OCI-LY7 (cell line): Measurements from ENCODE around the gene TBXA2R.

Experiments used
- CTCF ChIP-seq: fragments of 200-600 bp; sonication (generic); conservative IDR thresholded peaks from 2 replicates; pipeline ENCODE4 v1.5.1; 2014; ENCODE audit warnings: mild to moderate bottlenecking, antibody characterized with exemption, low read length, moderate library complexity, mixed read lengths
- EZH2phosphoT487 ChIP-seq: fragments of 200-600 bp; sonication (generic); IDR thresholded peaks from 2 replicates; pipeline ENCODE4 v1.6.1; 2018; ENCODE audit warnings: low read depth, borderline replicate concordance, mild to moderate bottlenecking, mixed run types, antibody characterized with exemption, low read length, moderate library complexity, mixed read lengths

DNA sequence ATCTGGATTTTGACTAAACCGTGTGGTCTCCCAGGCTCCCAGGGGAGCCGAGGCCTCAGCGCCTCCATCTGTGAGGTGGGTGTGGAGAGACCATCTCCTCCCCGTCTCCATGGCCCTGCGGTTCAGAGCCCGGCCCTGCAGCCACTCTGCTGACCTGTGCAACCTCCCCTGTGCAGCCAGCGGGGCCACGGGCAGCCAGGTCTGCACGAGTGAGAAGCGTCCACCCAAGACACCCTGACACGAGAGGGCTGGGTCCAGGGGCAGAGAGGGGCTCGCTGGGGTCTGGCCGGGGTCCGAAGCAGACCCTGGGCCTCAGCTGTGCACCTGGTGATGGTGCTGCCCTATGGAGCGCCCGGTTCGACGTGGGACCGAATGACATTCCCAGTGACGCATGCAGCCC is 30.3 kb upstream of the TBXA2R start:
- no peak for TF ChIP-seq CTCF
- TF ChIP-seq EZH2phosphoT487 = no peak
